NT2/D1 (cell line): ENCODE measurements around the gene ADAMTS13.

Experiments
- DNase-seq: peaks from one replicate; pipeline ENCODE4 v3.0.0-alpha.2; 2011; ENCODE audit warnings: low read depth, low spot score
- H3K27me3 ChIP-seq: 2 replicates; pipeline ENCODE4 v1.6.0; 2011; ENCODE audit warnings: mild to moderate bottlenecking; ENCODE audit not compliant: insufficient read length, insufficient read depth
- H3K36me3 ChIP-seq: 2 replicates; pipeline ENCODE4 v1.6.1; 2011; ENCODE audit warnings: mild to moderate bottlenecking, low read length, mixed read lengths; ENCODE audit not compliant: insufficient read depth, insufficient read length
- H3K4me1 ChIP-seq: 2 replicates; pipeline ENCODE4 v1.5.1; 2011; ENCODE audit not compliant: insufficient read depth, insufficient read length
- H3K4me3 ChIP-seq: 2 replicates; pipeline ENCODE4 v1.5.1; 2011; ENCODE audit warnings: low read depth; ENCODE audit not compliant: insufficient read length
- H3K9ac ChIP-seq: 2 replicates; pipeline ENCODE4 v1.6.0; 2011; ENCODE audit warnings: low read depth; ENCODE audit not compliant: insufficient read length
- H3K9me3 ChIP-seq: 2 replicates; pipeline ENCODE4 v1.5.1; 2011; ENCODE audit warnings: mild to moderate bottlenecking, low read length; ENCODE audit not compliant: insufficient read depth
- SUZ12 ChIP-seq: IDR thresholded peaks from 2 replicates; pipeline ENCODE4 v1.6.1; 2011; ENCODE audit not compliant: insufficient read length, insufficient read depth; ENCODE audit errors: extremely low read depth
- YY1 ChIP-seq: IDR thresholded peaks from 2 replicates; pipeline ENCODE4 v1.6.1; 2011; ENCODE audit not compliant: insufficient read length, insufficient read depth
- ZNF274 ChIP-seq: IDR thresholded peaks from 2 replicates; pipeline ENCODE4 v1.6.1; 2011; ENCODE audit warnings: mild to moderate bottlenecking, low read depth, low read length

Gene ADAMTS13

GRCh38 chr9:133488686-133489252 lies 66.6 kb downstream of the ADAMTS13 start:
- peaks cover 22% of the 10 kb centered on the region for H3K4me1 ChIP-seq
- no peak for DNase-seq
- H3K9me3 ChIP-seq: no peaks in the 10 kb centered on the region
- H3K27me3 ChIP-seq: no peaks in the 10 kb centered on the region
- H3K9ac ChIP-seq: no peak overlapping the region
- H3K4me3 ChIP-seq: no peak overlapping the region
- no peaks in the 10 kb centered on the region for H3K36me3 ChIP-seq
- TF ChIP-seq ZNF274: no peak
- TF ChIP-seq SUZ12: no peak
- TF ChIP-seq YY1: no peak

GRCh38 chr9:133489253-133490190 lies 67.4 kb downstream of the ADAMTS13 start:
- Histone ChIP-seq H3K27me3 (no peaks in the 10 kb centered on the region), H3K9me3 (no peaks in the 10 kb centered on the region), H3K36me3 (no peaks in the 10 kb centered on the region), H3K4me3 (no peak overlapping the region), H3K9ac (no peak overlapping the region), H3K4me1 (peaks cover 22% of the 10 kb centered on the region)
- TF ChIP-seq SUZ12 (no peak), YY1 (no peak), ZNF274 (no peak)
- no peak for DNase-seq

- Histone ChIP-seq H3K36me3 (no peaks in the 10 kb centered on the region), H3K9me3 (no peaks in the 10 kb centered on the region), H3K27me3 (no peaks in the 10 kb centered on the region), H3K4me1 (peaks cover 16% of the 10 kb centered on the region), H3K4me3 (no peak overlapping the region), H3K9ac (peak overlapping the region; percentile 8)
- no peak for TF ChIP-seq YY1
- TF ChIP-seq ZNF274: no peak
- TF ChIP-seq SUZ12: no peak
- no peak for DNase-seq
Measured at GRCh38 chr9:133490201-133490681, 68.1 kb downstream of the ADAMTS13 start.

GRCh38 chr9:133490865-133491655 lies 68.9 kb downstream of the ADAMTS13 start:
- Histone ChIP-seq H3K4me3 (no peak overlapping the region), H3K36me3 (no peaks in the 10 kb centered on the region), H3K27me3 (no peaks in the 10 kb centered on the region), H3K9me3 (no peaks in the 10 kb centered on the region), H3K9ac (no peak overlapping the region), H3K4me1 (peaks cover 16% of the 10 kb centered on the region)
- DNase-seq: no peak
- TF ChIP-seq ZNF274 (no peak), YY1 (no peak), SUZ12 (no peak)

- H3K36me3 ChIP-seq: no peaks in the 10 kb centered on the region
- H3K27me3 ChIP-seq: peaks cover 2% of the 10 kb centered on the region
- peaks cover 19% of the 10 kb centered on the region for H3K4me1 ChIP-seq
- no peak for TF ChIP-seq ZNF274
- TF ChIP-seq YY1: no peak
- no peak for TF ChIP-seq SUZ12
- H3K9ac ChIP-seq: no peak overlapping the region
- H3K4me3 ChIP-seq: no peak overlapping the region
- no peaks in the 10 kb centered on the region for H3K9me3 ChIP-seq
- DNase-seq: no peak
Measured at GRCh38 chr9:133491656-133491925, 69.4 kb downstream of the ADAMTS13 start.

- Histone ChIP-seq H3K9ac (peak overlapping the region; percentile 9), H3K27me3 (peaks cover 2% of the 10 kb centered on the region), H3K4me1 (peaks cover 19% of the 10 kb centered on the region), H3K4me3 (no peak overlapping the region), H3K9me3 (no peaks in the 10 kb centered on the region), H3K36me3 (no peaks in the 10 kb centered on the region)
- no peak for DNase-seq
- no peak for TF ChIP-seq YY1
- TF ChIP-seq SUZ12: no peak
- no peak for TF ChIP-seq ZNF274
Measured at GRCh38 chr9:133492061-133493021, 70.2 kb downstream of the ADAMTS13 start.
